HG03280 (cell line): ENCODE measurements around the gene TSPAN5.

Experiments
- ATAC-seq: cut with Tn5 transposase; IDR thresholded peaks from one replicate; pipeline ENCODE4 v1.9.1; 2021; ENCODE audit warnings: mild to moderate bottlenecking, moderate library complexity; ENCODE audit not compliant: unreplicated experiment

Gene TSPAN5

GRCh38 chr4:98601708-98602107 lies 56.7 kb downstream of the TSPAN5 start:
- no peak for ATAC-seq

GRCh38 chr4:98599617-98600205 lies 58.7 kb downstream of the TSPAN5 start:
- no peak for ATAC-seq

DNA sequence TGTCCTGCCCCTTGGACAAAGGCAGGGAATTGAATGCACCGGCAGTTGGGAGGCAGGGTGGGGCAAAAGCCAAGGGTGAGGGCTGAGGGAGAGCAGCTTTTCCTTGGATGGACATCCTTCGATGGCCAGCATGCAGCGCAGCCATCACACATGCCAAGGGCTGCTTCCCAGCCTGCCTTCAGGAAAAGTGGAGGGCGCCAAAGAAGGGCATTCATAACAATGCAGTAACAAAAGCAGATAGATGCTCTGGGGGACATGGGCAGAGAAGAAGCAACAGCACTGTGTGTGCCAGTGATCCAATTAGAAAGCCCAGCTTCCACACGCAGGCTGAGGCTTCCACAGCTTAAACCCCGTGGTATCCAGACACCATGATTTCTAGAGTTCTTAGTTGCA lies 71.5 kb downstream of the TSPAN5 start:
- no peak for ATAC-seq

DNA sequence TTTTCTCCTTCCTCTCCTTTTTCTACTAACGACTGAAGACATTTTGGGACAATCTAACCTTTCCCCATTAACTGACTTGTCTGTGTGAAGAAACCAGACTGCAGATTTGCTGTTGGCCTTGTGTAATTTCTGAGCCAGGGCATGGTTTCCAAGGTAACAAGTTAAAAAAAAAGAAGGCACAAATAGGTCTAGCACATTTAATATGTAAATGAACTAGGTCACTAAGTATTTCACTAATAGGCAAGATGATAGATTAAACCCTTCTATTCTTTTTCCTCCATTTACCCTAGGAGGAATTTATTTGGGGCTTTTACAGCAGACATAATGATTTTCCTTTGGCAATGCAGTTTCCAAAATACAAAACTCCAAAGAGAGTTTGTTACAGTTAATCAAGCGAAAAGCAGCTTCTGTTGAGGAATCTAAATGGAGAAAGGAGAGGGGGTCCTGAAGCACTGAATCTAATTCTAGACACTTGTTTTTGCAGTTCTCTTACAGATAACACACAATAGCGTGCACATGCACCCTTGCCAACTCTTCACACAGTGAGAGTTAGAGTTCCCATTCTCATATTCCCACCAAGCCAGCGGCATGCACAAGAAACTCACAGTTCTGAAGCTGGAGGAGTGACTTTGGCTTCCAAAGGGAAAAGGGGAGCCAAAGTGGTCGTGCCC lies 72.0 kb downstream of the TSPAN5 start:
- ATAC-seq, result no peak

DNA sequence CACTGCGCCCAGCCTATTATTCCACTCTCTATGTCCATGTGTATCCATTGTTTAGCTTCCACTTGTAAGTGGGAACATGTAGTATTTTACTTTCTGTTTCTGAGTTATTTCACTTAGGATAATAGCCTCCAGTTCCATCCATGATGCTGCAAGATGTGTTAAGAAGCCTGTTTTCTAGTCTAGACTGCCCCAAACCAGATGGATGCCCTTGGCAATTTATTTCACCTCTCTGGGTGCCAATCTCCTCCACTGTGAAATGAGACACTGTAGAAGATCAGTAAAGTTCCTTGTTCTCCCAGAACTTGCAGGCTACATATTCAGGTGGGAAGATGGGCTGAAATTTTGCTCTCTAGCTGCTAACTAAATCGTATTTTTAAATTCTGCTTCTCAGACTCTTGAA lies 72.8 kb downstream of the TSPAN5 start:
- ATAC-seq, result no peak

GRCh38 chr4:98584265-98584664 lies 74.1 kb downstream of the TSPAN5 start:
- no peak for ATAC-seq

DNA sequence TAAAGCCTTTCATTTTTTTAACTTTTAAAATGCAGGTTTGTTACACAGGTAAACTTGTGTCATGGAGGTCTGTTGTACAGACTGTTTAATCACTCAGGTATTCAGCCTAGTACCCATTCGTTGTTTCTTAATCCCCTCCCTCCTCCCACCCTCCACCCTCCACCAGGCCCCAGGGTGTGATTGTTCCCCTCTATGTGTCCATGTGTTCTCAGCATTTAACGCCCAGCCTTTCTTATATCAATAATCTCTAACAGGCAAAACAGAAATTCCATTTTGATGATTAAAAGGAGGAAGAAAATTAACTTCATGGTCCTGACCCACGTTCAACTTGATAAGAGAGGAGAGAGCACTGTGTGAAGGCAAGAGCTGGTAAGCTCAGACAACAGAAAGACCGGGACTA lies 75.1 kb downstream of the TSPAN5 start:
- ATAC-seq, result no peak

DNA sequence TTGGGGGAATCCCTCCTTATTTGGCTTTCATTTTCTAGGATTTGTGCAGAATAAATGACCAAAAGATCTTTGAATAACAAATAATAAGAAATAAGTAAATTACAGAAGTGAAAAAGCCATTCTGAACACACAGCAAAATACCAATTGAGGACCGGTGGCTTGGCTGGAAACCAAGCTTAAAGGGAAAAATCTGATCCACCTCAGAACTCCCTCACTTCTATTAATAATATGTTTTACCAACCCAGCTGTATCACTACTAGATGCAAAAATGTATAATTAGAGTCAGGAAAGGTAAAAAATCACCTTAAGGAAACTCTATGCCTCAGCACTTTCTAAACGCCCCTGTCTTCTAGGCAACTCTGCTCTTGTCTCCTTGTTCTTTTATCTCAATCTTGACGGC lies 77.3 kb downstream of the TSPAN5 start:
- no peak for ATAC-seq

DNA sequence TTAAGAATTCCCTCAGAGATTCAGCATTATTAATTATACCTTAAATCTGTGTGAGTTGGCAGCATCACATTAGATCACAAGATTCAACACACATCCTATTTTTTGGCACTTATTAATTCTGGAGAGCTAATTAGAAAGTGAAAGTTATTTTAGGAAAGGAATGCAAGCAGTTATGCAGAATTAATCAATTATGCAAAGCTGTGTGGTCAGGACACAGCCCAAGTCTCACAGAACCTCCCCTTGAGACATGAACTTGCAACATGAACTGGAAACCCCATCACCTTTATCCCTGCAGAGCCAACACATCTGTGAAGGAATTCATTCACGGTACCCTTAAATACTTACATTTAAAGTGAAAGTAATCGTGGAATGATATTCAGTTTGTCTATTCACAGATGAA lies 80.5 kb downstream of the TSPAN5 start:
- no peak for ATAC-seq

- ATAC-seq, result no peak
These were observed 83.6 kb downstream of the TSPAN5 start for GRCh38 chr4:98574816-98575215.

- ATAC-seq, result no peak
These were observed 84.6 kb downstream of the TSPAN5 start for GRCh38 chr4:98573791-98574190.

- ATAC-seq, result no peak
These were observed 85.7 kb downstream of the TSPAN5 start for GRCh38 chr4:98572697-98573096.

DNA sequence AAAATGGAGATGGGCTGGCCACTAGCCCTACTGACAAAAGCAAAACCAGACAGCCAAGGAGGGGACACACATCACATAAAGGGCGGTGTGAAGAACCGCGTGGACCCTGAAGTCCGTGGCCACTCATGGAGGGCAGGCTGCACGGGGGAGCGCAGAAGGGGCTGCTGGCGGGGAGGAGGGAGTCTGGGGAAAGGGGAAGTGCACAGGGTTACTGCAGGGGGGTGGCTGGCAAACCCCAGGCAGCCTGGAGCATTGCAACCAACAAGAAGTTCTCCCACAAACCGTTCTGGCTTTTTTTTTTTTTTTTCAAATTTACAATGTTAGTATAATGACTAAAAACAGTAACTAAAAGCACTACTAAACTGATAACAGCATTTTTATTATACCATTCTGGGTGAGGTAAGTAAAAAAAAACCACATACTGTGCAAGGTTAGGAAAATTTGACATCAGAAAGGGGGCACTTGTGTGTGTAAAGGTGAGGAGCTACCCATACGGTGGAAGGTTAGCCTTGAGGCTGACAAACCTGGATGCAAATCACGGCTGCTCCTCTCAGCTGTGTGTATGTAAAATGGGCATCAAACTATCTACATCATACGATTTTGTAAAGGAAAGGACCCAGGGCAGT lies 87.1 kb downstream of the TSPAN5 start:
- ATAC-seq, result no peak

DNA sequence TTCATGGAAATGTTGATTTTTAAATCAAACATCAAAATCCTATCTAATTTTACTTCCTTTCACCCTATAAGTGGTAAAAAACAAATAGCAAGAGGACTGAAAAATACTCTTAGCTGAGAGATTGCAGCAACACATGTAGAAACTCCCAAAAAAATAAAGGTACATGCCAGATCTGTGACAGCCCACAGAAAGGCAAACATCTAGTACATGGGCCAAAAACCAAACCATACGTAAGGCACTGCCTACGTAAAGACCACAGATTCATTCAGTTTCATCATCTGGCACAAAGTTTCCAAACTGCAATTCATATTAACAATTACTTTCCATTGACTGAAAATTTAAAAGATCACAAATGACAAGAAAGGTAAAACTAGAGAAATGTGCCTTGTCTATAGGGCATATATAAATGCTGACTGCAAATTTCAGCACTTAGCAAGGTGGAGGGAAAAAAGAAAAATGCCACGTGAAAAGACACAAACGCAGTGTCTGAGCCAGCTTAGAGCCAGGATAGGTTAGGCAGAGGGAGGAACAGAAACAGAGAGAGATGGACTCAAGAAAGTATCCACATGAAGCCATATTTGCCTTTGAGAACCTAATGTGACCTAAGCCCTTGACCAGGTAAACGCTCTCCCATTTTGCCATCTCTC lies 88.1 kb downstream of the TSPAN5 start:
- no peak for ATAC-seq

DNA sequence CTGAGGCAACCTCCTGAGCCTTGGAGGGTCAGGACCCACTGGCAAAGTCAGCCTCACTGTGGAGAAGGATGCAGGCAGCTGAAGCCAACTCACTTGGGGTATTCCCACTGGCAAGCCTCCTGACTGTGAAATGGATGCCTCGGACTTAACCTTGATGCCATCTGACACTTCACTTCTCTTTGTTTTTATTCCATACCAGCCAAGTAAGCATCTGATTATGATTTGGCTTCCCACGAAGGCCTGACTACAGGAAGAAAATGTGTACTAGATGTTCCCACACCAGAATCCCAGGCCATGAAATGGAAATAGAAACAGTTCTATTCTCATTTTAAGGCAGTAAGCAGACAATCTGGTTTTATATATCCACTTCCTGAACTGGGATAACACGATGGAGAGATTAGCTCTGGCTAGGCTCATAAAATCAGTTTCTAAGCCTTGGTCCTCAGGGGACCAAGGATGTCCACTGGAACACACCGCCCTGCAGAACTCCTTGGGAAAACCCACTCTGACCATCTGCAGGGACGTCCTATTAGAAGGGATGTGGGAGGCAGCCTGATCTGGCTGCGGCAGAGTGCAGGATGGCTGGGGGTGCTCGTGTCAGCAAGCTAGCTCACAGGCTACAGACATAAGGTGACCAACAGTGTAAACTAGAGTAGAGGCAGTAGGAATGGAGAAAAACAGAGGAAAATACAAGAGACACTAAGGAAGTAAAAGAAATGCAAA lies 89.3 kb downstream of the TSPAN5 start:
- ATAC-seq, result no peak

DNA sequence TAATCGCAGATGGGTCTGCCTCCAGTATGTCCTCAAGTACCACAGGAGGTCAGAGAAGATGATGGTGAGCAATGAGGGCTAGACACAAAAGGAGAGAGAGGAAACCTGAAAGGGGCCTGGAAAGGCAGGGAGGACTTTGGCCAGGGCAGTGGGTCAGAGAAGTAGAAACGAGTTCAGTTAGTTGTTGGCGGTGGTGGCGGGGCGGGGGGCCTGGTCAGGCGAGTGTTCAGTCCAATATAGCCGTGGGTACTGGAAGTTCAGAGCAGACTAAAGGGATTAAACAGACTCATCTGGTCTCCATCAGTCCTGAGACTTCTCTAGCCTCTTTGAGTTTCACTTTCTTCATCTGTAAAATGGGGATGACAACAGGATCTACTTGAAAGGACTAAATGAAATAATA lies 90.8 kb downstream of the TSPAN5 start:
- no peak for ATAC-seq

DNA sequence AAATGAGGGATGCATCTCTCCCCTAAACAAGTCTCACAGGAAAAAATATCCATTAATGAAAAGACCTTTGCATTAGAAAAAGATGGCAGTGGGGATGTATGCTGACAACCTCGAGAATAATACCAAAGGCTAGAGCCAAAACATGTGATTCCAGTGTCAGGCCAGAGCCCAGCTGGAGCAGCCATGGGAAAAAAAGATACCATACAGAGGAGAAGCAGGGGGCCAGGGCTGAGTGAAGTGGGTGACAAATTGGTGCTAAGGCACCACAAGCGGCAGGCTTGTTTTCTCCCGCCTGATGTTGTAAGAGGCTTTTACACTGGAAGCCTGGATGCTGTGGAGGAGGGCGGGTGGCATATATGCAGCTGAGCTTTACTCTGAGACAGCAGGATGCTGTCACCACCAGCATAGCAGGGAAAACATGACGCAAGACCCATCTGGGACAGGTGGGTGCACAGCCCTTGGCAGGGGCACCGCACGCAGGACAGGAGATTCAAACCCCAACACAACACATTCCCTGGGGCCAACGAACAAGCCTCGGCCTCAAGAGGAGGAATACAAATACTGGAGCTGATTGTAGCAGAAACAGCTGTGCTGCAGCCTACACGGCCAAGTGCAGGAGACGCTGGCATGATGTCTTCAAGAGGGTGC lies 91.9 kb downstream of the TSPAN5 start:
- no peak for ATAC-seq

DNA sequence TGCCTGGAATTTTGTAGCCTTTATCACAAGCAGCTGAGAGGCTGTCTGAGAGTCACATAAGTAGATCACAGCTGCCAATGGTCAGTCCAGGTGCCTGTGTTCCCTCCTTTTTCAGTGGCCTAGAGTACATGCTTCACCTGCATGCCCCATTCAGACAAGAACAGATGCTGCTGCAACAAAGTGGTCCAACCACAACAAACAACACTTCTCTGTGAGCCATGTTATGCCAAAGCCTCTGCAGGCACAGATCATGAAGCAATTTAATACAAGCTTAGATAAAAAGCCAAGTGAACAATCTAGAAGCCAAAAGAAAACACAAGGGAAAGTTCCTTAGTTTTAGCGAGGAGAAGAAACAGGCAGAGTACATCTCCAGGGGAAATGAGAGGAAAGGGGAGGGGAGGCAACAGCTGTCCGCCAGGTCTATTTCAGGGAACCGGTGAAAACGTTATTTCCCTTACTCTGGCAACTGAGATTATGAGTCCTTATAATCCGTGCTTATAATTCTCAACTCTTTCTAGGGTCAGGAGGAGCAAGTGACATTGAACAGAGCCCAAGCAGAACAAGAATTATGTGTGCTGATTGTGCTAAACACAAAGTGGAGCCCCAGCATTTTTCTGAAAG lies 92.6 kb downstream of the TSPAN5 start:
- ATAC-seq, result no peak

- ATAC-seq, result no peak
These were observed 93.6 kb downstream of the TSPAN5 start for GRCh38 chr4:98564852-98565251.

- no peak for ATAC-seq
These were observed 98.1 kb downstream of the TSPAN5 start for GRCh38 chr4:98560321-98560720.
